Stimulated activated CD4-positive, alpha-beta T cell treated with anti-CD3 and anti-CD28 coated beads, TNF-alpha, amount 100 ng/mL, for 48 hours (primary cell): Measurements from ENCODE around the gene CEBPE.

Source experiments
- DNase-seq, 3 donors: peaks; one replicate each; pipeline ENCODE4 v3.0.0-alpha.2; 2020; ENCODE audit warnings: low read depth in 3 of 3

CEBPE gene

DNA sequence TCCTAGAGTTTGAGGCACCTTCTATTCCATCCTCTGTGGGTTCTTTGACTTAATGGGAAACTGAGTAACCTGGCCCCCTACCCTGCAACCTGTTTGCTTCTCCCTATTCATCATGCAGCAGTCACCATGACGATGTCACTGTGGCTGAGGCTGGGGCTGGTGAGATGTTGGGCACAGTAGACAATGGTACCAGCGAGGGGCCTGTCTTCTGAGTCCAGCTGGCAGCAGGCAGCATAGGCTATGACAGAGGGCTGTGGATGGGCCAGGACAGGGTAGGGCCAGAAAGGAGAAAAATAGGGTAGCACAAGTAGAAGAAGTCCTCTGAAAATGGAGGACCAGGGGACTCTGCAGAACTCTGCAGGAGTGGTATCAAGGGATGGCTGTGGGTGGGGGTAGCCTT lies 16.3 kb downstream of the CEBPE start:
- no peak for DNase-seq

DNA sequence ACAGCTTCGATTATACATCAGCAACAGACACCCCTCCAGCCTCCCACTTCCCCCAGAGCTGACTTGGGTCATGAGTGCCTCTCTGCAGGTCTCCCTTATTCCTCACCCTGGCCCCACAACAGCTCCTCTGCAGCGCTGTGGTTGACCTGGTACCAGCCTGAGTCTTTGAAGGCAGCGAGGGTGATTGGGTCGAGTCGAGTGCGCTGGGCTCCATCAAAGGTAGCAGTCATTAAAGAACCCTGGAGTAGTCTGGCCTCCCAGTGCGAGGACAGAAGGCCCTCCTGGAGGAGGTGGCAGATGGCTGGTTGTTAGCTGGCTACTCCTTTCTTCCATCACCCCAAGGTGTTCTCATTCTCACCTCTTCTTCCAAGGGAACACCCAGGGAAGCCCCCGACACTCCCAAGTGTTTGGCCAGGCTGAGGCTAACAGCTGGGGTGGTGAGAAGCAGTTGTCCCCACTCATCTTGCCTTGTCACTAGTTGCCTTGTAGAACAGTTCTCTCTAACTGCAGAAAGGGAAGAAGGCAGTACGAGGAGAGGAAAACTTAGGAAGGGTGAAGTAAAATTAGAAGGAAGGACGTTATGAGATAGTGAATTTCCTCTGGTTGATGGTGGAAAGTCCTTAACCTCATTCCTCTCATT lies 16.9 kb downstream of the CEBPE start:
- DNase-seq, result no peak

DNA sequence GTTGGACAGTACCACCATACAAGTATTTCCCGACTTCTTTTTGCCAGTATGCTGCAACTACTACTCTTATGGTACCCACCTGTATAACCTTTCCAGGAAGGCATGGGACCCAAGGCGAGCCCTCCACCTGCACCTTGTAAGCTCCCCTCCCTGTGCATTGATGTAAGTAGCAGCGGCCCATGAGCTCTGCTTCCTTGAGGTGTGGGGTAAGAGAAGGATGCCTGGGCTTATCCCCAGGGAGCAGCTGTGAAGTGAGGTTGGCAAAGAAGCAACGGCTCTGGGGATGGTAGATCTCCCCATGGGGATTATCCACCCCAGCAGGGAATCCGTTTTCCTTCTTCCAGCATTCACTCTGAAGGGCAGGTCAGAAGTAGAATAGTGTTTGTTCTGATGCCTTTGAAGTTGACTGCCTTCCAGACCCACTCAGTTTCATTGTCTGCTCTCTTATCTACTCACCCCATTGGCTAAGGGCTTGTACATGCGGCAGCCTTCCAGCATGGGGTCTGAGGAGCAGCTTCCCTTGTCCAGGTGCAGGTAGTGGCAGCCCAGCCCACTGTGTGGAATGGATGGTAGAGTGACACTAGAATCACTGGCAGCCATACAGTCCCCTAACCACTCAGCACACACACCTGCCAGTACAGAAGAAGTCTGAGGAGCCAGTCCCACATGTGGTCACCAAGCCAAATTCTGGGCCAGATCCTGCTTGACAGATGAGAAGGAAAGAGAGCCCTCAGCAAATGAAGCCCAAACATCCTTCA lies 17.7 kb downstream of the CEBPE start:
- DNase-seq, result no peak

DNA sequence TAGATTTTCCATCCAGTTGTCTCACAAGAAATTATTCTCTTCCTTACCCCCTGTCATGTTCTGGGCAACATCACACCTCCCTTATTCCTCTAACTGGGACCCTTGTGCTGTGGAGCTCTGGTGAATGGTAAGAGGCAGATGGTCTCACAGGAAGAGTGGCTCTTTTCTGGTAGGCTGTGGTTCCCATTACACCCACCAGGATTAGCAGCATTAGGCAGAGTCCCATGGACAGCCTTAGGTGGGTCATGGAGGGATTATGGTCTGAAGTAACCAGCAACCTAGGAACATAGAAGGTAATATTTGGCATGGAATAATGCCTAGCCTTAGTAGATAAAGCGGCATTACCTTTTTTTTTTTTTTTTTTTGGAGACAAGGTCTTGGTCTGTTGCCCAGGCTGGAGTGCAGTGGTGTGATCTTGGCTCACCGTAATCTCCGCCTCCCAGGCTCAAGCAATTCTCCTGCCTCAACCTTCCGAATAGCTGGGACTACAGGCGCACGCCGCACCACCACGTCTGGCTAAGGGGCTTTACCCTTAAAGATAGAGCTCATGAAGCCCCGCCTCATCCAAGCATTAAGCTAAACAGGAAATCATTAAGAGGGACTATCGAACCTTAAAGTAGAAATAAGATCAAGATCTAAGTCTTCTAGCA lies 19.7 kb downstream of the CEBPE start:
- no peak for DNase-seq

DNA sequence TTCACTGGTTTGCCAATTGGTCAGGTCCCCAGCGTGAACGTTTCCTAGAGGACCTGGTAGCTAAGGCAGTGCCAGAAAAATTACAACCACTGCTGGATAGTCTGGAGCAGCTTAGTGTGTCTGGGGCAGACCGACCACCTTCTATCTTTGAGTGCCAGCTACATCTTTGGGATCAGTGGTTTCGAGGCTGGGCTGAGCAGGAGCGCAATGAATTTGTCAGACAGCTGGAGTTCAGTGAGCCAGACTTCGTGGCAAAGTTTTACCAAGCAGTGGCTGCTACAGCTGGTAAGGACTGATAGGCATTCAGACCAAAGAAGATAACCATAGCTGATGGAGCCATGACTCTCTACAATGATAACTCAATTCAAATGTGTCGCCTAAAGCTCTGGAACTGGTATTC lies 21.3 kb downstream of the CEBPE start:
- no peak for DNase-seq

DNA sequence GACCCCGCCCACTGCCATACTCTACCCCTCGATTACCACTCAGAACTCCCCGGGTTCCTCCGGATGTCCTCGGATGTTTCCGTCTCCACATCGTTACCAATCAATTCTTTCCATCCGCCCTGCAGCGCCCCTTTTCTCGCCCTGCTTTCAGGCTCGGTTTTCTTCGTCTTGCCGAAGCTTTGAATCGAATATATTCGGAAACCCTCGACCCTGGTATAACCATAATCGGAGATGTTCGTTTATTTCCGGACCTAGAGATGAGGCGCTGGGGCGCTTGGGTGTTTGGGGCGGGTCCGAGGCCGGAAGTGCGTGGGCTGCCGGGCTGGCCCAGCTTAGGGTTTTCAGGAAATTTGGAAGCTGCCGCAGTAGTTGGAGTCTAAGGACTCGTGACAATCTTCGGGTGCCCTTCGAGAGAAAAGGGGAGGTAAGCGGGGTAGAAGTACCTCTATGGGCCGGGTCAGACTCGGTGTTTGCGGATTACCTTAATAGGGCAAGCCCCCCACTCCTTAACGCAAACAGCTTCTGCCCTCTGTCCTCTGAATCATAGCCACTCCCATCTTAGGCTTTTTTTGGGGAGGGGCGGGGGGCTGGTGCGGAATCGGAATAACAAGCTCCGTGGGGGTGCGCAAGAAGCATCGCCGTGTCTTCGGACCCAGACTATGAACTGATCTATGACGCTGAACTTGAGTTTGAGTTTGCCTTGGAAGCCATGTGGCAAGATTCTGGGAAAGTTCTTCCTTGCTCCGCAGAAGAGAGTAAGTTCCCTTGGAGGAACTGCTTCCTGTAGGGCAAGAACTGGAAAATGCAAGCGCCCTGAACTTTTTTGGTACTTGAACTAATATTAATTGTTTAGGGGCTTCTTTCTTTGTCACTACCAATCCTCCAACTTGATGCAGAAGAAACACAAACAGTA lies 23.6 kb downstream of the CEBPE start, which contains the start of gene C14orf119:
Gene C14orf119, plus strand, starts transcription at position 310 of the 913 bp plus-strand sequence. CDS start 2,154 bp downstream, outside the sequence.
- peak; percentile 99 to 100 (median 99) for DNase-seq

DNA sequence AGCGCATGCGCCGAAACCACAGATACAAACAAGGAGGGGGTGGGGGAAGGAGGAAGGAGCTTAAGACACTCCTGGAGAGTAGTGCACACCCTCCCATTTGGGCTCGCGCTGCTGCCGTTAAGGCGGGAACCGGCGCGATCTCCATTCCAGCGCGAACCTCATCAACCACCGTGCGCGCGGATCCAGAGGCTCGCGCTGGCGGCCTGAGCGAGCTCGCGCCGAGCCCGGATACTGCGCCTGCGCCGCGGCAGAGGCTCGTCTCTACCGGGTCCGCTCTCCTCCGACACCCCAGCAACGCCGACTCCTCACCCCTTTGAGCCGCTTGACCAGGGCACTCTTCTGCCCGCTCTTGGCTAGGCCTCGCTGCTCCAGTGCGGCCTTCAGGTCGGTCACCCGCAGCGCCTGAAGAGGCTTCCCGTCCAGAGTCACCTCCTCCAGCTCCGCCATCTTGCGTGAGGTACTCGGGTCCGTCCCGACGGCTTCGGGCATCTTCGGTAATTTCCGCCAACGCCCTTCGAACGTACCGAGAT lies 24.3 kb downstream of the CEBPE start, which contains the start of gene ACIN1:
Gene ACIN1, minus strand, starts transcription at position 471 of the 530 bp plus-strand sequence. Its CDS starts 24 bp downstream, at position 447.
- DNase-seq, result peak; percentile 46 to 66 (median 52)

DNA sequence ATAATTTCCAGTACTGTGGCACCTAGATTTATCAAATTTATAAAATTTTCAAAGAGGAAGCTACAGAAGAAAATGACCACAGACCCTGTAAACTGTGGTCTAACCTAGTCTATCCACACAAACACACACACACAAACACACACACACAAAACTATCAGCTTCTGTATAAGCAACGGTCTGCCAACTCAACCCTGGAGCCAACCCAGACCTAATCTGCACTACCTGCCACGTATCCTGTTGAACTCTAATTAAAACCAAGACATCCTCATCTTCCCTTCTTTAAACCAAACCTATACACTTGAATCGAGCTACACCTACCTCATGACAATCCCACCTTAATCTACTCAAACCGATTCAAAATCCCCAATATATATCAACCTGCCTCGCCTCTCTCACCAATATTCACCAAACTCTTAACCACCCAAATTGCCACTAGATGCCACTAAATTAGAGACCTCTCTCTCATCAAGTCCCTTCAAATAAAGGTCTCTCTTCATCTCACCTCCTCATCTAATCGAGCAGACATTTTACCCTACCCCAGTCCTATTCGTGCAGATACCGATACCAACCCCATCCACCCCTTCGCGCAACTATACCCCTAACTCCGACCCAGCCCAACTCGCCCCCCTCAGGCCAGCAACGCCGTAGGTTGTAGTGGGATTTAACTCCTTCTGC lies 24.9 kb downstream of the CEBPE start:
- no peak for DNase-seq

DNA sequence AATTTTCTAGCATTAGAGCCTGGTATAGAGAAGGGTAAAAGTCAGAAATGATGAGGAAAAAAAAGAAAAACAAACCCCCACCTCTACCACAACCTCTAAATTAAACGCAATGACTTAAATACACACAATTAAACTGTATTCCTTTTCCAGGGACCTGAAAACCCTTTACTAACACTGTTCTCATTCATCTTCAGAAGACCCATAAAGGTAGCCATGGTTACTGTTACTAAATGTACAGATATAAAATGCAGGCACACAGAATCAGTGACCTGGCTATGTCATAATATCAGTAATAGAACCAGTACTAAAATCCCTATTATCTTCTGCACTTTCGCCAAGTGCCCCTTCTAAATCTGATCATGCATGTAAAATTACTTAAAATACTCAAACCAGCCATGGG lies 25.5 kb downstream of the CEBPE start:
- no peak for DNase-seq

DNA sequence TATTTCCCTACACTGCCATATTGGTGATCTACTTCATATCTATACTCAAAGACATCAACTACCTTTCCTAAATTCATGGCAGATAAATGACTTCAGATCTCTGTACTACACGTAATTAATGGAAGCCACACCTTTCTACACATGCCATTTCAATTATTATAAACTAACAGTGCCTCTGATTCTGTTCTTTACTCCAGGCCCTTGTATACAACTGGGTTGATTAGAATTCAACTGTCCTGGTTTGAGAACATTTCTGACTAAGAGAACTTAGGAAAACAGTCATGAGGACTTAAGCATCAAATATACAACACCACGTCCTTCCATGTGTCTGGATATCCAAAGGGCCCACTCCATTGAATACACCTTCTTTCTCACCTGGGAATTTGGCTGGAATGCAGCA lies 26.0 kb downstream of the CEBPE start:
- DNase-seq, result no peak

DNA sequence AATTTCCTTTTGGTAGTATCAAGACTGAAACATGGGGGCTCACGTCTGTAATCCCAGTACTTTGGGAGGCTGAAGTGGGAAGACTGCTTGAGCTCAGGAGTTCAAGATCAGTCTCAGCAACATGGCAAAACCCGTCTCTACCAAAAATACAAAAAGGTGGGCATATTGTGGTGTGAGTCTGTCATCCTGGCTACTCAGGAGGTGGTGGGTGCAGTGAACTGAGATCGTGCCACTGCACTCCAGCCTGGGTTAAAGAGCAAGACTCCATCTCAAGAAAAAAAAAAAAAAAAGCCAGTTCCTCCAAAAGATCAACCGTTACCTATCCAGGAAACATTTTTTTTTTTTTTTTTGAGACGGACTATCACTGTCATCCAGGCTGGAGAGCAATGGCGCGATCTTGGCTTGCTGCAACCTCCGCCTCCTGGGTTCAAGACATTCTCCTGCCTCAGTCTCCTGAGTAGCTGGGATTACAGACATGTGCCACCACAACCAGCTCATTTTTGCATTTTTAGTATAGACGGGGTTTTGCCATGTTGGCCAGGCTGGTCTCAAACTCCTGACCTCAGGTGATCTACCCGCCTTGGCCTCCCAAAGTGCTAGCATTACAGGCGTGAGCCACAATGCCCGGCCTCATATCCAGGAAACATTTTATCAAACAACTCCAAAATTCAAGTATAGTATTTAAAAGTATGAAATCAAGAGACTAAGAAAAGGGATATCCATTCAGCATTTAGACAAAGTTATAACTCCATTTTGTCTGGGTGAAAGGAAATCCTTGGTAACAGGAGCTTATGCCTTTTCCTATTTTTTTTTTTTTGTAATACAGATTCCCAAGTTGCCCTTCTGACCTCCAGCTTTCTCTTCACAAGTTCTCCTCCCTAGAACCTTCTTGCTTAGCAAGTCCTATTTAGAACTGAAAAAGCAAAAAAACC lies 27.5 kb downstream of the CEBPE start:
- DNase-seq, result no peak

DNA sequence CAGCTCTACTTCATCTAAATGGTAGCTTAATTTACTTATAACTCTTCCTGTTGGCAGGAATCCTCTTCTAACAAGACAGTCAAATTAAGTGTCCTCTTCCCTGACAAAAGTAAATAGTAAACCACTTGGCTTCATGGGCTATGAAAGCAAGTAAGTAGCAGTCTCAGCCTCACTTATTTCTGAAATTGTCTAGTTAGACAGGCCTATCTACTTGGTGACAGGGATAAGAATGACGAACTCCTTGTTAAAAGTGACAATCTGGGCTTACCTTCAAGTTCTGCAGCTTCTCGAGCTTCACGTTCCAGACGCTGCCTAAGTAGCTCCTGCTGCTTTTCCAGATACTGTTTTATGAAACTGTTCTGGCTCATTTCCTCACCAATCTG lies 28.8 kb downstream of the CEBPE start:
- DNase-seq, result no peak

DNA sequence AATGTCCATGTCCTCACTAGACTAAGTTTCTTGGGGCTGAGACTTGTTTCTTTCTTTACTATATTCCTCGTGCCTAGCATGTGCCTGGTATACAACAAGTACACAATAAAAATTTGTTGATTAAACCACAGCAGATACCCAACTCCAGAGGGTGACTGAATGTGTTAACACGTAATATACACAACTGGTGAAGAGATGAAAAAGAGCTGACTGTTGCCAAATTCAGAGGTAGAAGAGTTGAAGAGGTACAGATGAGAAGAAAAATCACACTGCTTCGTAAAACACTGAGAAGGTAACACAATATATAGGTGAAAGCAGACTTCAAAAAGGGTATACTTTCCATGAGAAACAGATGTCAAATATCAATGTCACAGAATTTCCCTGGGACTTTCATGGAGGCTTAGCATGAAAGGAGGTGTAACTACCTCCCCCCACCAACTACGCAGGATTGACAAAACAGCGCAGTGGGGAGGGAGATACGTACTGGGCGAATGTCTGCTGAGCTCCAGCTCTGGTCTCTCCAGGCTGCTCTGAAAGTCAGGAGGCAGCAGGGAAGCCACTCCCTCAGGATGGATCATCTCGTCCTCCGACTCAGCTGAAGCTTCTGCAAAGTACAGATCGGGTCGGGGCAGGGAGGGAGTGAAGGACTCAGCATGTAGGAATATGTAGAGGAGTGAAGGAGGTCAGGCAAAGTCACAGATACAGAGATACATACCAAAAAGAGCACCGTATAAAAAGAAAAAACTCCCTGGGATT lies 29.4 kb downstream of the CEBPE start:
- no peak for DNase-seq

DNA sequence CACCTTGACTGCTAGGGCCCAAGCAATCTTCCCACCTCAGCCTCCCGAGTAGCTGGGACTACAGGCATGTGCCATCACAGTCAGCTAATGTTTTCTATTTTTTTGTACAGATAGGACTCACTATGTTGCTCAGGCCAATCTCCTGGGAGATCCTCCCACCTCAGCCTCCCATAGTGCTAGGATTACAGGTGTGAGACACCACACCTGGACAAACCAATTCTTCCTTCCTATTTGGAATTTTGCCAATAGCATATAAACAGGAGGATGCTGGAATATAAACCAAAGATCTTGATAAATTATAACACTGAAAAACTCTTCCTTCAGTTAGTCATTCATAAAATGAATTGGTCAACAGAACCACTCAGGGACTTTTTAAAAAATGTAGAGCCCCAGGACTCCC lies 32.5 kb downstream of the CEBPE start:
- DNase-seq, result no peak

DNA sequence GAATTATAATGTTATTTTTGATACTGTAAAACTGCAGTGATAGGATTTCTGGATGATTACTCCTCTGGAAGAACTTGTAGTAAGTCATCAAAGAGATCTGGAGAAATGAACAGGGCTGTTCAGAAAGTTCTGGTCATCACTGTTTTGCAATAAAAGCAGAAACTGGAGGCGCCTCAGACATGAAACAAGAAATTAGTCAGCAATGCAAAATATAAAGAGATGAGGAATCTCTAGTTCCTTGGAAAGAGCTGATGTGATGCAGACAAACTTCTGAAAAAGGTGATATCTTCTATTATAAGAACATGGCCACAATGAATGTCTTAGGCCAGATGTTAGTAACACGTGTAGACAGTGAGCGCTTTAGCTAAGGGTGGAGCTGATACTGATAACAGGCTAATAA lies 33.6 kb downstream of the CEBPE start:
- no peak for DNase-seq

DNA sequence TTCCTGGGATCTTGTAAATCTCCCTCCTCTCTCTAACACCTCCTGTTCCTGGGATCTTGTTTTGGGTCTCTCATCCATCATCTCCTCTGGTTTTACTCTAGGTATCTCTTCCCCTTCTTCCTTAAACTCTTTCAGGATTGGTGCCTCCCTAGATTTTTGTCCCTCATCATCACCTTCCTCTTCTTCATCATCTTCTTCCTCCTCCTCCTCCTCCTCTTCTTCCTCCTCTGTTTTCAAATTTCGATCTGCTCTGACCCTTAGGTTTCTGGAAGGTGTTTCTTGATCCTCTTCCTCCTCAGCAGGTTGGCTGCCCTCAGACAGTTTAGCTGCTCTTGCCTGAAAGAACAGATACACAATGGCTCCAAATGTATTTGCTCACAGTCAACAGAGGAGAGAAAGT lies 38.6 kb downstream of the CEBPE start:
- DNase-seq, result no peak

DNA sequence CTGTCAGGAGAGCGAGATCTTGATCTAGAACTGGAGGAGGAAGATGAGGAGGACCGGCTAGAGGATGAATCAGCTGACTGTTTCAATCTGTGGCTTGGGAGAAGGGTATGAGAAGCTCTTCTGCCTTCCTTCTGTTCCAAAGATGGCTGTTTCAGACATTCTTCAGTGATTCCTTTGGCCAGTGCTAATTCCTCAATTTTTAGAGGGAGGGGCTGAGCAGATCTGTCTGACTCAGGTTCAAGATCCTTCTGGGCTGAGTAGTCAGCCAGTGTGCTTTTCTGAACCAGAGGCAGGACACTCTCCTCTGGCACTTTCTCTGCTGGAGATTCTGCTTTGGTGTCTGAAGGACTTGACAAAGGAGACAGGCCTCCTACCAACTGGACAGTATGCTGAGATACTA lies 39.3 kb downstream of the CEBPE start:
- DNase-seq, result no peak

DNA sequence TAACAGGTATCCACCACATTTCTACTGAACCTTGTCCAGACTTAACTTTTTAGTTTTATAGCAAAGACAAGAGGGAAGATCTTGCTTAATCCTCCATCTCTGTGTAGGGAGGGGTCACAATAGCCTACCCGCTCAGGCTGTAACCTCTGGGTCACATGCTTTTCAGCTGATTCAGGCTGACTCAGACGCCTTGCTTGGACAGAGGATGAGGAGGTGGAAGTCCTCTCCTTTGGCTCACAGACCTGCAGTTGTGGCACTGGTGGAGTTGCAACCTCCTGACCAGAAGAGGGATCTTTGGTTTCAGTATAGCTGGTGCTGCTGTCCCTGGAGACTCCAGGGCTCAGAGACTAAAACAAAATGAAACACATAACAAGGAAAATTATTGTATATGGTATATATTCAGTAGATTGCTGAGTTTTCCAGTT lies 40.4 kb downstream of the CEBPE start:
- no peak for DNase-seq

DNA sequence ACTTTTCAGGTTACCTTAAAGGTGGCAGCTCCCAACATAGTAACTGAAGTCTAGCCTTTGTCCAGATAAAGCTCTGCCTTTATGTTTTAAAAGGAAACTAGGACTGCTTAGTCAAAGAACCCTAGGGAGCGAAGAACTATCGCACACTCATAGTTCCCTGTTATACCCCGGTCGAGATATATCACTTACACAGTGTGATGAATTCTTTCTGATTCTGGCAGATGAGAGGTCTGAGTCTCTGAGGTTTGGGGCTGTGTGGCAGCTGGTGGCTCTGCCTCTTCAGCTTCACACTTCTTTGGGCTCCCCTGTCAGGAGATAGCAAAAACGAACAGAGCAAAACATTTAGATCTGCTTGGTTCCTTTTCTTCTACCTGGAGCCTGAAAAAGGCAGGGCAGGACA lies 41.1 kb downstream of the CEBPE start:
- no peak for DNase-seq
